Measurements from ENCODE around the gene AMOTL1.
A peak's percentile ranks its signal among the peaks of the same experiment; 100 is the strongest.
"Not testable (repeated sequence)": the region's sequence is repeated elsewhere in the genome, so short reads cannot be mapped to it uniquely, and the experiment has no call there.

The AMOTL1 gene

DNA sequence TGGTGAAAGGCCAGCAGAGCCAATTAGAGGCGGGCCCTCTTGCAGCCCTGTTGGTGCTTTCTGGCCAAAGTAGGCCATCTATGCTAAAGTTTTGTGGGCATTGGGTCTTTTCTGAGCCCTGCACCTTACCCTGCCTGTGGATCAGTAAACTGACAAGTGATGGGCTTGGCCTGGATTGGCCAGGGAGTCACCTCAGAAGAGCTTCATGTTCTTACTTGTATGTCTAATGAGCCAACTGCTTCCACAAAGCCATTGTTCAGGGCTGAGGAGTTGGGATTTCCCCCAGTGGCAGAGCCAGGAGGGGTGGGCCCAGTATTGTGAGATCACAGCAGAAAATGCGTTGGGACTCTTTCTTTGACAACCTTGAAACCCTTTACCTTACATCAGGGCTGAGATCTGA lies 114.8 kb downstream of the AMOTL1 start:
- DNase-seq = no peak

- DNase-seq = no peak
Measured at GRCh38 chr11:94883878-94884277, 115.7 kb downstream of the AMOTL1 start.

- DNase-seq = no peak
Measured at GRCh38 chr11:94884376-94884775, 116.2 kb downstream of the AMOTL1 start.

DNA sequence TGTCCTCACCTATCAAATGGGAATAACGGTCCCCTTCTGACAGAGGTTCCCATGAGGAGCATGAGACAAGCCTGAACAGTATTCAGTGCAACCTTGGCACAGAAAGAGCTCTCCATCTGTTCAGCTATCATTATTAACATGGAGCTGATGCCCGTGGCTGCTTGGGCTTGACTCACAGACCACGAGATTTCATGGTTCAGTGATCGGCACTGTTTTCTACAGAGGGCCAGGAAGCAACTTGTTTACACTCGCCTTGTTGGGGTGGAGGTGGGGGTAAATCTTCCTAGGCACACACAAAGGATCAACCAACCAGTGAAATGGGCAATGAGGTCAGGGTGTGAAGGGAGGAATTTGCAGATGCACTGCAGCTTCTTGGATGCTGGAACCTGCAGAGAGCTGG lies 117.0 kb downstream of the AMOTL1 start:
- no peak for DNase-seq

- no peak for DNase-seq
Measured at GRCh38 chr11:94885581-94885980, 117.4 kb downstream of the AMOTL1 start.

GRCh38 chr11:94888204-94888603 lies 120.0 kb downstream of the AMOTL1 start:
- no peak for DNase-seq

GRCh38 chr11:94895451-94895850 lies 127.3 kb downstream of the AMOTL1 start:
- DNase-seq = peak; percentile 74

- DNase-seq = peak; percentile 74
Measured at GRCh38 chr11:94895971-94896370, 127.8 kb downstream of the AMOTL1 start.

GRCh38 chr11:94897330-94897768 lies 129.2 kb downstream of the AMOTL1 start:
- peak; percentile 49 for DNase-seq

DNA sequence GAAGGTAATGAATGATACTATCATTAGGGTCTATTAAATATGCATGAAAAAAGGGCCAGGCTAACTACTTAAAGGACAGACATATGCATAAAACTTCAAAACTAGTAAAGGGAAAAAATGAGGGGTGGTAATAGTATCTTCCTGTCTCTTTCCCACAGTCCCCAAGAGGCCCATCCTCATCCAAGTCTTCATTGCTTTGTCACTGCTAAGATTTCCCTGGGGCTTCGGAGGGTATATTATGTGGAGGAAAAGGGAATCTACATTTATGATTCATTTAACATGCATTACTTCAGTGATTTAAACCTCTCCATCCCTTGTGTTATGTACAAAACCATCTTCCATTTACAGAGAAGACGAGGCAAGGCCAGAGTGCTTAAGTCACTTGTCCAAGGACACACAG lies 139.1 kb downstream of the AMOTL1 start:
- peak; percentile 61 for DNase-seq

DNA sequence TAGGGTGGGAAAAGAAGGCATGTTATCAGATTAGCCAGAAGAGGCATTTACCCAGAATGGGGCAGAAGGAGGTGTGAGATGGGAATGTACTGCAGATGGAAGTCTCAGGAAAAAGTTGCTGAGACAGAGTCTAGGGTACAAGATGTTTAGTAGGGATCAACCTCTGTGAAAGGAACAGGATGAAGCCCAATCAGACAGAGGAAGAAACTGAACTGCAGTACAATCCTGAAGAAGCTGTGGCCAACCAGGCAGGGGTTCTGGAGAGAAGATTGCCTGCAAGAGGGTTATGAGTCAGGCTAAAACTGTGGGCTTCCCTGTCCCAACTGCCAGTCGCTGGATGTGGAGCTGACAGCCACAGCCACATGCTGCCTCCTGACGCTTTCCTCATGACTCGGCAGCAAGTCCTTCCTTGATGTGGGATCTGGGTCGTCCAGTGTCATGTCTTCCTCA lies 141.2 kb downstream of the AMOTL1 start:
- DNase-seq = peak; percentile 88

GRCh38 chr11:94910270-94910669 lies 142.1 kb downstream of the AMOTL1 start:
- DNase-seq = no peak

DNA sequence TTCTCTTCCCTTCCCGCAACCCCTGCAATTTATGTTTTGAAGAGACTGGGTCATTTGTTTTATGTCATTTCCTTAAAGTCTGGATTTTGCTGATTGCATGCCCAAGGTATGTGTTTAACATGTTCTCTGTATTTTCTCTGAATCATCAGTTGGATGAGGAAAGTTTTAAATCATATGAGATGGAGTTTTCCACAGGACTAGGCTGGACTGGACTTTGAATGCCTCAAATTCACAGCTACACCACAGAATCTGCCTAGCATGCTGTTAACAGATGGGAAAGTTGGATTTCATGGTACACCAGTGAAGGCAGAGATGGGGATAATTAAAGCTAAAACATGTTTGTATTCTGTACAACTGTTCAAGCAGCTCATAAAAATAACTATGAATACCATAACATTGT lies 142.6 kb downstream of the AMOTL1 start:
- DNase-seq = peak; percentile 67

GRCh38 chr11:94912806-94913205 lies 144.7 kb downstream of the AMOTL1 start:
- no peak for DNase-seq

- not testable (repeated sequence) for DNase-seq
Measured at GRCh38 chr11:94913718-94914394, 145.7 kb downstream of the AMOTL1 start.

- no peak for DNase-seq
Measured at GRCh38 chr11:94920311-94920710, 152.2 kb downstream of the AMOTL1 start.

DNA sequence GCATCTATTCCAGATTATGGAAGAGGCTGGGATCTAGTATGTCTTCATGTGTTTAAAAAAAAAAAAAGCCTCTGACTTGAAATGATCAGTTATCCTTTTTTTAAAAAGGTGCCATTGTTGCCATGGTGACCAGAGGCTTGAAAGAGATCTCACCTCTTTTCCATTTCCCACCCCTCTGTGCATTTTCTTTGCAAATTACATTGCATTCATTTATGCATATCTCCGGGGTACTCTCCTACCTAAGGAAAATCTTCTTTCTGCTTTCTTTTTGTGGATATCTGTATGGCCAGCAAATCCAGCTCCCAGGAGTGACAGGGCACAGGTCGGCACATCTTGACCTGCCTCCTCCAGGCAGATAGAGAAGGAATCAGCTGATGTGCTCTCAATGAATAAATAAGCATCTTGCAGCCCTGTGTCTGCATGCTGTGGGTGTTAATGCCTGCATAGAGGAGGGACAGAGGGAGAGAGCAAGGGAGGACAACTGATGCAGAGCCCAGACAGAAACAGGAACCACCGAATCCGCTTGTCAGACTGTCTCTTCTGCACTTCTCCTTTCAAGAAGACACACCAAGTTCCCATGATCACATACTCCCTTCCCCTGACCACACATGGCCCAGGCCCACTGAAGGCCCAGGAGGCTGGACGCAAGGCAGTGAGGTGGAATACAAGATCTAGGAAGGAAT lies 154.3 kb downstream of the AMOTL1 start:
- DNase-seq = no peak

DNA sequence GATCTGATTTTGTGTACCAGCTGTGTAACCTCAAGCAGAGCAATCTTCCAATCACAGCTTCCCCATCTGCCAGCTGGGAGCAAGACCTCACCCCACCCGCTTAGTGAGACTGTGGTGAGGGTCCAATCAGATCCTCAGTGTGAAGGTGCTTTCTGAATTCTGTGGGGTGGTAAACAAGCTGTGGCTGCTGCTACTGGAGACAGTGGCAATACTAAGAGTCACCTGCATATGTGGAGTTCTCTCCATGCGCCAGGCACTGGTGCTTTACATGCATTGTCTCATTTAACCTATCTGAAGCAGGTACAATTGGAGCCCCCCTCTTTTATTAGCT lies 154.8 kb downstream of the AMOTL1 start:
- no peak for DNase-seq

GRCh38 chr11:94924171-94924572 lies 156.0 kb downstream of the AMOTL1 start:
- DNase-seq = no peak

DNA sequence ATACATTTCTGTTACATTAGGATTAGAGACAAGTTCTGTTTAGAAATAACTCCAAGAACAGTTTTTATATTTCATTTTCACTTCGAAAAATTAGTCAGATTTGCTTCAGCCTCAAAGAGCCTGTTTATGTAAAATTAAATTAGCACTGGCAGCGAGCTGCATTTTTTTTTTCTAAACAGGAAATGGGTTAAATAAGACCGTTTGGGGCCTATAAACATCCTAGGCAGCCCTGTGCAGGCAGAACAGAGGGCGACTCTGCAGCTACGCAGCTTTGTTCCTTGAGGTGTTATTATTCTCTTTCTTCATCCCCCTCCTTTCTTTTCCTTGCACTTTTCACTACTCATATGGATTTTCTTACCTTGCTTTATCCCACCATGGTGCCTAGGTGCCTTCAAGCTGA lies 156.5 kb downstream of the AMOTL1 start:
- no peak for DNase-seq

DNA sequence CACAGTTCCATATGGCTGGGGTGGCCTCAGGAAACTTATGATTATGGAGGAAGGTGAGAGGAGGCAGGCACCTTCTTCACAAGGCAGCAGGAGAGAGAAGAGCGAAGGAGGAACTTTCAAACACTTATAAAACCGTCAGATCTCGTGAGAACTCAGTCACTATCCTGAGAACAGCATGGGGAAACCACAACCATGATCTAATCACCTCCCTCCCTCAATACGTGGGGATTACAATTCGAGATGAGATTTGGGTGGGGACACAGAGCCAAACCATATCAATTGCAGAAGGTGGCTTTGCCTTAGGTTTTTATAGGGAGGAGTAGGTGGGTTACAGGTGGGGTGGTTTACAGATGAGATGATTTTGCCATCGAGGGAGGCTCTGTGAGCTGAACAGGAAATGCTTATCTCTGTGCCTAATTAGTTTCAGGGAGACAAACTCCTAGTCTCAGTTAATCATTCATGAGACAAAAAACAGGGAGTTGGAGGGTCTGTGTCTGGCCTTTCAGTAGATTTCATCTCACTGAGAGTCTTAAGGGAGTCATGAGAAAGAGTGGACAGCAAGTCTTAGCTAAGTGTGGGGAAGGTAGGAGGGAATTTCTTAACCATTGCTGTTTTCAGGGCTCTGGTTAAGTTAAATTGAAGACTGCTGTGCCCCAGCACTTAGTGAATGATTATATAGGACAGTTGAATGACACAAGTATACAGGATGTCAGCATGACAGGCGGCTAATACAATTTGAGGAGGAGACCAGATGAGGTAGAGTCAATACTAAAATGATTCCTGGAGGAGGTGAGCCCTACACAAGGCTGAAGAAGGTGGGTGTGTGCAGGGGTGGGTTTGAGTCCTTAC lies 157.5 kb downstream of the AMOTL1 start:
- DNase-seq = no peak

DNA sequence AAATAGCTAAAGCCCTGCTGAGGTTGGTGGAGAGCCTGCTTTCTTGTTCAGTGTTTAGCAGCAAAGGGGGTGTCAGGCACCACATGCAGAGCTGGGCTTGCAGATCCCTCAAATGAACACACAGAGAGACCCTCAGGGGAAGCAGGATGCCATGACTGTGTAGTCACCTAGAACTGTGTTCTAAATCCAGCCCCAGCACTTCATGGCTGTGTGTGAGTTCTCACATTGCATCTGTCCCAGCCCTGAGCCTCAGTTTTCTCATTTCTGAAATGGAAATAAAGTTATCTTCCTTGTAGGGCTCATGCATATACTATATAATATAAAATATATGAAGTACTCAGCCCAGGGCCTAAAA lies 158.1 kb downstream of the AMOTL1 start:
- peak; percentile 77 for DNase-seq

Data from fibroblast of skin of back (primary cell).